IMR-90 (cell line): Measurements from ENCODE around the gene CARD16.

Source experiments
- CEBPB ChIP-seq: IDR thresholded peaks from 2 replicates; pipeline ENCODE4 v1.6.1; 2012; ENCODE audit warnings: low read depth, low read length, improper control_type of control experiment
- CTCF ChIP-seq: conservative IDR thresholded peaks from 2 replicates; pipeline ENCODE4 v1.5.1; 2012; ENCODE audit warnings: mild to moderate bottlenecking, low read depth, low read length, improper control_type of control experiment
- MAFK ChIP-seq: IDR thresholded peaks from 2 replicates; pipeline ENCODE4 v1.6.1; 2012; ENCODE audit warnings: low read depth, low read length, improper control_type of control experiment
- MXI1 ChIP-seq: IDR thresholded peaks from 2 replicates; pipeline ENCODE4 v1.6.1; 2012; ENCODE audit warnings: low read depth, mild to moderate bottlenecking, low read length, moderate library complexity, borderline replicate concordance
- NFE2L2 ChIP-seq: fragments of 150-350 bp; IDR thresholded peaks from 2 replicates; pipeline ENCODE4 v1.6.1; 2016; ENCODE audit warnings: low read depth, mild to moderate bottlenecking, low read length
- POLR2A ChIP-seq: IDR thresholded peaks from 2 replicates; pipeline ENCODE4 v1.6.1; 2012; ENCODE audit warnings: mild to moderate bottlenecking, low read depth, low read length
- RAD21 ChIP-seq: IDR thresholded peaks from 2 replicates; pipeline ENCODE4 v1.6.1; 2012; ENCODE audit warnings: low read length, improper control_type of control experiment
- RCOR1 ChIP-seq: IDR thresholded peaks from 2 replicates; pipeline ENCODE4 v1.6.1; 2012; ENCODE audit warnings: mild to moderate bottlenecking, low read length, improper control_type of control experiment; ENCODE audit not compliant: insufficient replicate concordance
- RFX5 ChIP-seq: IDR thresholded peaks from 2 replicates; pipeline ENCODE4 v1.8.0; 2012; ENCODE audit warnings: low read depth, mild to moderate bottlenecking, low read length, moderate library complexity
- SMC3 ChIP-seq: fragments of 150-350 bp; IDR thresholded peaks from 2 replicates; pipeline ENCODE4 v1.6.1; 2016; ENCODE audit warnings: low read depth, mild to moderate bottlenecking, antibody characterized with exemption, low read length, moderate library complexity
- TF ChIP-seq, protein P1 (sequence below): fragments of 150-350 bp; IDR thresholded peaks from 2 replicates; pipeline ENCODE4 v1.6.1; 2017; ENCODE audit warnings: mild to moderate bottlenecking, antibody characterized with exemption, low read length, low read depth

DNA sequence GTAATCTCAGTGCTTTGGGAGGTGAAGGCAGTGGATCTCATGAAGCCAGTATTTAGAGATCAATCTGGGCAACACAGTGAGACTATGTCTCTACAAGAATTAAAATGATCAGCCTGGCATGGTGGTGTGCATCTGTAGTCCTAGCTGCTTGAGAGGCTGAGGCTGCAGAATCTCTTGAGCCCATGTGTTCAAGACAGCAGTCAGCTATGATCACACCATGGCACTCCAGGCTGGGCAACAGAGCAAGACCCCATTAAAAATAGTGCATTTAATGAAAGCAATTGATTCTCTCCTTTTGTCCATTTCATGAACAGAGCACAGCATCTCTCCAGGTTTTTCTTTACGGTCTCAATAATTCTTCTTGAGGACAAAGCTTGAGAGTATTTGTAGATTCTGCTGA, 11.3 kb upstream of the CARD16 start:
- TF ChIP-seq RCOR1 (no peak), CTCF (no peak), RAD21 (no peak), POLR2A (no peak), MAFK (no peak), SMC3 (no peak), CEBPB (no peak), MXI1 (no peak), NFE2L2 (no peak), RFX5 (no peak)
- TF ChIP-seq, protein P1, sequence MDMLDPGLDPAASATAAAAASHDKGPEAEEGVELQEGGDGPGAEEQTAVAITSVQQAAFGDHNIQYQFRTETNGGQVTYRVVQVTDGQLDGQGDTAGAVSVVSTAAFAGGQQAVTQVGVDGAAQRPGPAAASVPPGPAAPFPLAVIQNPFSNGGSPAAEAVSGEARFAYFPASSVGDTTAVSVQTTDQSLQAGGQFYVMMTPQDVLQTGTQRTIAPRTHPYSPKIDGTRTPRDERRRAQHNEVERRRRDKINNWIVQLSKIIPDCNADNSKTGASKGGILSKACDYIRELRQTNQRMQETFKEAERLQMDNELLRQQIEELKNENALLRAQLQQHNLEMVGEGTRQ: no peak
